Uterus (tissue), 4 donors: Measurements from ENCODE around the gene KLHL12. TPM values are rescaled to one million over a fixed set of nuclear protein-coding genes. Genes with fewer than 3 reads are reported as not detected.

Experiments used
- DNase-seq, 2 donors: peaks; one replicate each; pipeline ENCODE4 v3.0.0-alpha.2; 2019 to 2020
- H3K27ac ChIP-seq, 2 donors: fragments of 200-600 bp; sonication (generic); 1 replicate in 1 of 2; 2 replicates in 1 of 2; pipeline ENCODE4 v1.5.1; 2016 to 2018
- H3K27me3 ChIP-seq, 2 donors: fragments of 200-600 bp; sonication (generic); one replicate each; pipeline ENCODE4 v1.5.1; 2018 to 2019; ENCODE audit warnings: control low read depth in 1 of 2
- H3K36me3 ChIP-seq, 2 donors: fragments of 200-600 bp; sonication (generic); one replicate each; pipeline ENCODE4 v1.5.1; 2019; ENCODE audit warnings: control low read depth in 1 of 2
- H3K4me1 ChIP-seq, 2 donors: fragments of 200-600 bp; sonication (generic); one replicate each; pipeline ENCODE4 v1.5.1; 2018 to 2019; ENCODE audit warnings: control low read depth in 1 of 2
- H3K4me3 ChIP-seq, 2 donors: fragments of 200-600 bp; sonication (generic); 1 replicate in 1 of 2; 2 replicates in 1 of 2; pipeline ENCODE4 v1.5.1; 2018 to 2019; ENCODE audit warnings: mild to moderate bottlenecking in 1 of 2
- H3K9me3 ChIP-seq, 2 donors: fragments of 200-600 bp; sonication (generic); one replicate each; pipeline ENCODE4 v1.5.1; 2019; ENCODE audit warnings: control low read depth in 1 of 2
- CTCF ChIP-seq, 4 experiments: fragments of 200-600 bp in 2 of 4; fragments of 450-650 bp in 2 of 4; sonication (generic) in 2 of 4; IDR thresholded peaks; one replicate each; pipeline ENCODE4 v1.5.1; 2016 to 2019; ENCODE audit warnings: antibody characterized with exemption in 4 of 4, mild to moderate bottlenecking in 2 of 4, moderate library complexity in 1 of 4
- POLR2A ChIP-seq, 2 donors: fragments of 450-650 bp; IDR thresholded peaks; one replicate each; pipeline ENCODE4 v1.6.1; 2016; ENCODE audit warnings: antibody characterized with exemption in 2 of 2, mild to moderate bottlenecking in 1 of 2, moderate library complexity in 1 of 2
- intact Hi-C: fragments of 100-400 bp; cut with DNase I; formaldehyde crosslinking; loops from one replicate; pipeline ENCODE4 v1.15.1; 2023; ENCODE audit warnings: low total_unique reads
- small RNA-seq: library from RNA; depleted of rRNA; stranded (forward); fragments of <200 nt; gene quantifications from one replicate; pipeline ENCODE3, GENCODE V24; 2016
- total RNA-seq, 4 donors: library from RNA; depleted of rRNA in 3 of 4; stranded (reverse); fragments of >200 nt in 3 of 4; gene quantifications; one replicate each; pipeline versions ENCODE4 v1.1.0 to v1.2.4, GENCODE V29; 2014 to 2023
- donor health status: DM: yes; HTN: yes; CAD: no.

Gene KLHL12
- total RNA-seq, 4 donors from 2014 or later: 6.4 to 34.1 (median 20.4) TPM

- intact Hi-C loops: no loop called here
These were observed 82.8 kb downstream of the KLHL12 start for GRCh38 chr1:202844259-202844658.

GRCh38 chr1:202843081-202843480 is 84.0 kb downstream of the KLHL12 start:
- no peak for TF ChIP-seq CTCF (IDR thresholded peaks at IDR 0.05)
- TF ChIP-seq POLR2A (IDR thresholded peaks at IDR 0.05): no peak

More at GRCh38 chr1:202844259-202844658, 82.8 kb downstream of the KLHL12 start:
- DNase-seq: no peak
- TF ChIP-seq CTCF (IDR thresholded peaks at IDR 0.05) (no peak), POLR2A (IDR thresholded peaks at IDR 0.05) (no peak)
- Histone ChIP-seq H3K9me3 (no peaks in the 10 kb centered on the region), H3K4me1 (no peaks in the 10 kb centered on the region), H3K27me3 (no peaks in the 10 kb centered on the region), H3K27ac (no peak overlapping the region), H3K36me3 (no peaks in the 10 kb centered on the region), H3K4me3 (no peak overlapping the region)

More at GRCh38 chr1:202843081-202843480, 84.0 kb downstream of the KLHL12 start:
- DNase-seq: no peak
- intact Hi-C loops: no loop called here
- Histone ChIP-seq H3K4me3 (no peak overlapping the region), H3K36me3 (no peaks in the 10 kb centered on the region), H3K27ac (no peak overlapping the region), H3K4me1 (no peaks in the 10 kb centered on the region), H3K27me3 (no peaks in the 10 kb centered on the region), H3K9me3 (no peaks in the 10 kb centered on the region)

Small RNA genes within 50 kb of the gene (small RNA-seq; reads per million reads assigned to genes)
- gene RF00019: not detected

Other genes starting within 250 kb of the KLHL12 start
- gene SYT2, start 216.8 kb downstream of the KLHL12 start, total RNA-seq: 1 to 10 TPM in 1 of 4 donors, not detected in 3; 1.1 TPM
- gene KDM5B, start 118.8 kb downstream of the KLHL12 start, total RNA-seq: 100 to 1,000 TPM in 1 of 4 donors, 10 to 100 TPM in 3; 21.8 to 180 (median 47.1) TPM
- gene PCAT6, start 116.3 kb downstream of the KLHL12 start, total RNA-seq: not detected
- gene RABIF, start 38.1 kb downstream of the KLHL12 start, total RNA-seq: 1 to 10 TPM; 3.8 to 7.6 (median 6.0) TPM
- gene ADIPOR1, start 31.1 kb upstream of the KLHL12 start, total RNA-seq: 10 to 100 TPM; 38.7 to 53.8 (median 47.9) TPM
- gene CYB5R1, start 40.0 kb upstream of the KLHL12 start, total RNA-seq: 100 to 1,000 TPM in 1 of 4 donors, 10 to 100 TPM in 3; 25.6 to 110 (median 45.8) TPM
- 100 to 1,000 TPM in 1 of 4 donors, 10 to 100 TPM in 3; 25.9 to 109 (median 68.1) TPM for gene TMEM183A, start 80.1 kb upstream of the KLHL12 start, total RNA-seq
- gene PPFIA4, start 99.3 kb upstream of the KLHL12 start, total RNA-seq: 1 to 10 TPM in 2 of 4 donors, under 1 TPM in 1, not detected in 1; 0.26 to 7.6 (median 6.5) TPM
- not detected for gene MYOG, start 158.8 kb upstream of the KLHL12 start, total RNA-seq
- gene ADORA1, start 200.5 kb upstream of the KLHL12 start, total RNA-seq: 1 to 10 TPM in 2 of 4 donors, not detected in 2; 3.0 TPM
- gene MYBPH, start 248.6 kb upstream of the KLHL12 start, total RNA-seq: under 1 TPM in 1 of 4 donors, not detected in 3; 0.64 TPM